Measurements from ENCODE around the gene CYP46A1.

DNA sequence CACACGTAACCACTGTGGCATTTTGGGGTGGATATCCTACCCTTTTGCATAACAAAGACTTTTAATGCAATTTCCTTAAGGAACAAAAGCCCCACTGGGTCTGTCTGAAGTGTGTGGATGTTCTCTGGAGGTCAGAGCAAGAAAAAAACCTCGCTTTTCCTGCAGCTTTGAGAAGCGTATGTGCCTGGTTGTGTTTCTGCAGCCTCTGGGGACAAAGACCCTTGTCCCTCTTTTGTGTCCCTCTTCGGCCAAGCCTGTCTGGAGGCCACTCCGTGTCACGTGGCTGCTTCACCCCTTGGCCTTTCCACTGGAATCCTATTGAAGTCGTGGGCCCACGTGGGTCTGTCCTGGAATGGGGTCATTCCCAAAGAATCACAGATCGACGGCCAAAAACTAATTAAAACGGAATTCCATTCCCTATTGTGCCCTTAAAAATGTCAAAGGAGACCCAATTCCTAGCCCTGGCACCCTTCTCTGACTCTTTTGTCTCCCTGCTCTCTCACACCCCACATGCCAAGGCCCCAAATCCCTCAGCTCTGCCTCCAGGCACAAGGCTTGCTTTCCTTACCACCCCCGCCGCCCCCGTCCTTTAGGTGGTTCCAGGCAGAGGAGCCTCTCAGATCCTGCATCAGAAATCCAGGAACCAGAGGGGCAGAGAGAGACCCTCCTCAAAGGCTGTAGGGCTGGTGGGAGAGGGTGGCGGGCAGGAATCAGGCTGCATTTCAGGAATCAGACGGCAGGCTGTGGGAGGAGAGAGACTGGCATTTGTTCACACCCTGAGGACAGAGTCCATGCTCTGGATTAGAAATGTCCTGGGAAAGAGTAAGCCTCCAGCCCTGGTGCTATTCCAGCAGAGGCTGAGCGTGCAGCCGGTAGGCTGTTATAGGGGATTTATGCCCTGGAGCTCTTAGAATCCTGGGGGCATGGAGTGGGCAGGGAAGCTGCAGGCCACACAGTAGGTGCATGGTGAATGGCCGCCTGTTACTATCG, 12.6 kb upstream of the CYP46A1 start:
- TF ChIP-seq, protein P1, sequence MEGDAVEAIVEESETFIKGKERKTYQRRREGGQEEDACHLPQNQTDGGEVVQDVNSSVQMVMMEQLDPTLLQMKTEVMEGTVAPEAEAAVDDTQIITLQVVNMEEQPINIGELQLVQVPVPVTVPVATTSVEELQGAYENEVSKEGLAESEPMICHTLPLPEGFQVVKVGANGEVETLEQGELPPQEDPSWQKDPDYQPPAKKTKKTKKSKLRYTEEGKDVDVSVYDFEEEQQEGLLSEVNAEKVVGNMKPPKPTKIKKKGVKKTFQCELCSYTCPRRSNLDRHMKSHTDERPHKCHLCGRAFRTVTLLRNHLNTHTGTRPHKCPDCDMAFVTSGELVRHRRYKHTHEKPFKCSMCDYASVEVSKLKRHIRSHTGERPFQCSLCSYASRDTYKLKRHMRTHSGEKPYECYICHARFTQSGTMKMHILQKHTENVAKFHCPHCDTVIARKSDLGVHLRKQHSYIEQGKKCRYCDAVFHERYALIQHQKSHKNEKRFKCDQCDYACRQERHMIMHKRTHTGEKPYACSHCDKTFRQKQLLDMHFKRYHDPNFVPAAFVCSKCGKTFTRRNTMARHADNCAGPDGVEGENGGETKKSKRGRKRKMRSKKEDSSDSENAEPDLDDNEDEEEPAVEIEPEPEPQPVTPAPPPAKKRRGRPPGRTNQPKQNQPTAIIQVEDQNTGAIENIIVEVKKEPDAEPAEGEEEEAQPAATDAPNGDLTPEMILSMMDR (IDR thresholded peaks at IDR 0.05): no peak
- TF ChIP-seq POLR2A (IDR thresholded peaks at IDR 0.05): no peak
